GM12878 (cell line): ENCODE results near the gene MR1. TPM values are rescaled to one million over a fixed set of nuclear protein-coding genes. Genes with fewer than 3 reads are reported as not detected.

Source experiments
- ATAC-seq: fragments of 200-7000 bp; cut with Tn5 transposase; 3 replicates; pipeline ENCODE4 v1.9.1; 2020; ENCODE audit warnings: mild to moderate bottlenecking, moderate library complexity
- BruUV-seq: library from RNA; stranded (reverse); fragments of 400-500 nt; replicated peaks from 2 replicates; lab custom pipeline; 2021; lab: Mats Ljungman, UMichigan
- CTCF ChIA-PET: fragments of 300-600 bp; sonication (Branson Sonifier 250); formaldehyde crosslinking; extraction: SDS; loops from one replicate; lab custom pipeline; 2021; ENCODE audit warnings: inconsistent platforms; lab: Yijun Ruan, JAX
- POLR2A ChIA-PET: fragments of 350-600 bp; formaldehyde crosslinking; extraction: SDS; loops from one replicate; lab custom pipeline; 2021; ENCODE audit warnings: inconsistent platforms; lab: Charles Lee
- RAD21 ChIA-PET: fragments of 300-600 bp; sonication (Branson Sonifier 250); formaldehyde crosslinking; loops from one replicate; lab custom pipeline; 2023; ENCODE audit warnings: antibody characterized with exemption; ENCODE audit not compliant: unreplicated experiment; lab: Charles Lee
- SMC1A ChIA-PET: fragments of 300-600 bp; sonication (Branson Sonifier 250); formaldehyde crosslinking; loops from one replicate; lab custom pipeline; 2023; ENCODE audit not compliant: unreplicated experiment, uncharacterized antibody; lab: Charles Lee
- DNase-seq: peaks from one replicate; pipeline ENCODE4 v3.0.0-alpha.2; 2011; ENCODE audit warnings: low read depth, low spot score
- FAIRE-seq: peaks from 3 replicates; lab custom pipeline; 2011; peaks lifted over from hg19 to GRCh38; lab: Jason Lieb, UNC
- H2AFZ ChIP-seq: 2 replicates; pipeline ENCODE4 v1.6.0; 2011; ENCODE audit warnings: low read depth, low read length, control low read depth; ENCODE audit not compliant: control insufficient read depth
- H3K27ac ChIP-seq: 2 replicates; pipeline ENCODE4 v1.5.1; 2011; ENCODE audit warnings: control low read depth; ENCODE audit not compliant: control insufficient read depth, insufficient read depth
- H3K27me3 ChIP-seq, 2 experiments: replicated peaks in 1 of 2; 2 replicates each; pipeline versions ENCODE4 v1.6.0 to v1.6.1; 2011; ENCODE audit warnings: low read length in 1 of 2; ENCODE audit not compliant: control insufficient read depth in 2 of 2, insufficient read depth in 2 of 2
- H3K36me3 ChIP-seq, 2 experiments: 2 replicates each; pipeline ENCODE4 v1.5.1; 2011; ENCODE audit warnings: low read length in 1 of 2; ENCODE audit not compliant: control insufficient read depth in 2 of 2, insufficient read depth in 2 of 2
- H3K4me1 ChIP-seq: 2 replicates; pipeline ENCODE4 v1.6.1; 2011; ENCODE audit warnings: mild to moderate bottlenecking, low read length, moderate library complexity, mixed read lengths; ENCODE audit not compliant: control insufficient read depth, insufficient read depth
- H3K4me2 ChIP-seq: 2 replicates; pipeline ENCODE4 v1.6.0; 2011; ENCODE audit warnings: control low read depth; ENCODE audit not compliant: control insufficient read depth, insufficient read depth
- H3K4me3 ChIP-seq: fragments of 200-600 bp; sonication (generic); 2 replicates; pipeline ENCODE4 v1.5.1; 2016
- H3K79me2 ChIP-seq: 2 replicates; pipeline ENCODE4 v1.6.0; 2011; ENCODE audit warnings: low read length; ENCODE audit not compliant: control insufficient read depth, insufficient read depth
- H3K9ac ChIP-seq: 2 replicates; pipeline ENCODE4 v1.8.0; 2011; ENCODE audit warnings: low read length, control low read depth, mixed read lengths; ENCODE audit not compliant: control insufficient read depth, insufficient read depth
- H3K9me3 ChIP-seq: replicated peaks from 3 replicates; pipeline ENCODE4 v1.5.1; 2011; ENCODE audit warnings: mild to moderate bottlenecking, low read length; ENCODE audit not compliant: control insufficient read depth, insufficient read depth
- H4K20me1 ChIP-seq: 2 replicates; pipeline ENCODE4 v1.6.0; 2011; ENCODE audit not compliant: control insufficient read depth, insufficient read depth
- ATF2 ChIP-seq: IDR thresholded peaks from 2 replicates; pipeline ENCODE4 v1.6.1; 2012; ENCODE audit warnings: low read length, inconsistent platforms
- BACH1 ChIP-seq: fragments of 450-650 bp; IDR thresholded peaks from 2 replicates; pipeline ENCODE4 v1.6.1; 2017; ENCODE audit warnings: mild to moderate bottlenecking, borderline replicate concordance
- BCL3 ChIP-seq: IDR thresholded peaks from 2 replicates; pipeline ENCODE4 v1.6.1; 2011; ENCODE audit warnings: borderline replicate concordance, low read depth, mild to moderate bottlenecking, moderate library complexity, low read length; ENCODE audit not compliant: insufficient read depth, poor library complexity, severe bottlenecking
- CHD2 ChIP-seq: IDR thresholded peaks from 2 replicates; pipeline ENCODE4 v1.6.1; 2011; ENCODE audit warnings: low read depth, low read length, improper control_type of control experiment, borderline replicate concordance
- IKZF2 ChIP-seq, 2 experiments: fragments of 450-650 bp; IDR thresholded peaks; 2 replicates each; pipeline ENCODE4 v1.6.1; 2017; ENCODE audit warnings: mild to moderate bottlenecking in 2 of 2, moderate library complexity in 2 of 2
- JUNB ChIP-seq: IDR thresholded peaks from 2 replicates; pipeline ENCODE4 v1.6.1; 2016; ENCODE audit warnings: antibody characterized with exemption, mild to moderate bottlenecking
- MEF2A ChIP-seq: IDR thresholded peaks from 2 replicates; pipeline ENCODE4 v1.6.1; 2011; ENCODE audit warnings: low read depth, mild to moderate bottlenecking, low read length, moderate library complexity; ENCODE audit not compliant: insufficient read depth
- NFIC ChIP-seq: IDR thresholded peaks from 2 replicates; pipeline ENCODE4 v1.6.1; 2012; ENCODE audit warnings: low read depth, mild to moderate bottlenecking, inconsistent platforms, low read length, moderate library complexity
- NR2C1 ChIP-seq: fragments of 450-650 bp; IDR thresholded peaks from 2 replicates; pipeline ENCODE4 v1.6.1; 2017; ENCODE audit warnings: antibody characterized with exemption, mild to moderate bottlenecking, moderate library complexity
- PRDM15 ChIP-seq: fragments of 450-650 bp; formaldehyde crosslinking; IDR thresholded peaks from 2 replicates; pipeline ENCODE4 v1.4.0; 2020; ENCODE audit warnings: mild to moderate bottlenecking, moderate library complexity
- RUNX3 ChIP-seq: IDR thresholded peaks from 2 replicates; pipeline ENCODE4 v1.6.1; 2012; ENCODE audit warnings: low read length, inconsistent platforms
- SMARCA5 ChIP-seq: fragments of 450-650 bp; IDR thresholded peaks from 2 replicates; pipeline ENCODE4 v1.6.1; 2017; ENCODE audit warnings: mild to moderate bottlenecking
- SPI1 ChIP-seq: IDR thresholded peaks from 2 replicates; pipeline ENCODE4 v1.6.1; 2011; ENCODE audit warnings: low read depth, mild to moderate bottlenecking, low read length, moderate library complexity, borderline replicate concordance; ENCODE audit not compliant: insufficient read depth
- SREBF2 ChIP-seq: IDR thresholded peaks from 2 replicates; pipeline ENCODE4 v1.6.1; 2012; ENCODE audit warnings: mild to moderate bottlenecking, low read length
- TBL1XR1 ChIP-seq: IDR thresholded peaks from 2 replicates; pipeline ENCODE4 v1.6.1; 2012; ENCODE audit warnings: low read depth, low read length, improper control_type of control experiment
- ZNF207 ChIP-seq: fragments of 450-650 bp; IDR thresholded peaks from 2 replicates; pipeline ENCODE4 v1.6.1; 2014; ENCODE audit warnings: antibody characterized with exemption, mild to moderate bottlenecking, borderline replicate concordance
- WGBS: methylation state at CpG from one replicate; pipeline ENCODE4 v1.1.6; 2016; ENCODE audit warnings: low lambda C conversion rate; ENCODE audit not compliant: insufficient replicate concordance, insufficient coverage; ENCODE audit errors: missing lambda C conversion rate; 5-methylcytosine and 5-hydroxymethylcytosine counted together
- in situ Hi-C: fragments of 300-500 bp; cut with MboI; formaldehyde crosslinking; loops from 9 replicates; pipeline ENCODE4 v1.14.3; 2018; ENCODE audit warnings: mixed read lengths
- intact Hi-C: fragments of 100-400 bp; cut with micrococcal nuclease; formaldehyde crosslinking; loops from one replicate; pipeline ENCODE4 v1.14.2; 2022; ENCODE audit not compliant: unreplicated experiment
- polyA plus RNA-seq, 11 experiments: library from polyadenylated mRNA; depleted of rRNA in 4 of 11; unstranded in 6 of 11; stranded (reverse) in 5 of 11; fragments of >200 nt; fragmentation: Nextera tagmentation in 4 of 11; fragmentation: Illumina TruSeq in 1 of 11; extraction: Ambion mirVana in 4 of 11; extraction: Trizol in 1 of 11; gene quantifications; 1 replicate in 1 of 11; 2 replicates in 10 of 11; pipeline versions ENCODE4 v1.2.1 to v1.2.3, GENCODE V29; 2011 to 2016; ENCODE audit warnings: inconsistent platforms in 2 of 11, missing spikeins in 2 of 11, low read depth in 1 of 11
- total RNA-seq, 4 experiments: library from RNA; depleted of rRNA in 3 of 4; stranded (reverse); fragments of >200 nt in 3 of 4; fragmentation: Illumina TruSeq in 1 of 4; extraction: Trizol in 1 of 4; gene quantifications; 2 replicates each; pipeline versions ENCODE4 v1.2.1 to v1.2.3, GENCODE V29; 2013 to 2021

MR1 gene
- total and polyA plus RNA-seq, 10 of the 15 experiments (the other 5 are each of a cell fraction or from before 2014, with no cell fraction given) = 24.7 to 65.9 (median 30.9) TPM

GRCh38 chr1:181077576-181078242 is 43.9 kb downstream of the MR1 start (continued):
- no peak for TF ChIP-seq PRDM15
- TF ChIP-seq JUNB = no peak
- TF ChIP-seq NR2C1 = no peak
- no peak for TF ChIP-seq IKZF2 (IDR thresholded peaks at IDR 0.05)
- no peak for TF ChIP-seq TBL1XR1
- no peak for TF ChIP-seq SMARCA5
- no peak for TF ChIP-seq SREBF2
- TF ChIP-seq BACH1 = no peak
- TF ChIP-seq CHD2 = no peak

- ChIA-PET RAD21 (interaction anchor here (0.7 to 7.1 kb wide), 17 partner anchors 17 to 198 kb away, joined by 3 to 61 read pairs (median 5); no protein-coding TSS in a partner anchor), SMC1A (interaction anchor here (0.7 to 7.7 kb wide), 19 partner anchors 11 to 86 kb away, joined by 3 to 103 read pairs (median 6); partner anchors contain the start of gene MR1), POLR2A (interaction anchor here (0.6 to 1.6 kb wide), 15 partner anchors 11 to 457 kb away, joined by 3 to 8 read pairs (median 3); no protein-coding TSS in a partner anchor)
- no peak for FAIRE-seq
- no peak for DNase-seq
- WGBS = 27% methylated on average over 2 of the region's 2 CpGs
- H3K4me2 ChIP-seq = peak overlapping the region; percentile 31; the same call in 1 of the 2 replicates
- no TSS peak for BruUV-seq
- no peaks in the 10 kb centered on the region for H3K79me2 ChIP-seq
- no peak overlapping the region for H3K4me3 ChIP-seq
- ATAC-seq = no peak
- H3K27ac ChIP-seq = no peak overlapping the region
- in situ Hi-C loops (no loop called here), intact Hi-C loops (no loop called here)
- no peaks in the 10 kb centered on the region for H4K20me1 ChIP-seq
- no peak overlapping the region for H2AFZ ChIP-seq
- H3K9ac ChIP-seq = no peak overlapping the region
- TF ChIP-seq ZNF207 (no peak), NFIC (peak; percentile 61), MEF2A (0 out of 2 replicates have a peak, but pooled peaks have one; percentile 6), ATF2 (0 out of 2 replicates have a peak, but pooled peaks have one; percentile 22), RUNX3 (peak; percentile 45; the same call in 1 of the 2 replicates), SPI1 (no peak), JUNB (peak; percentile 71), BCL3 (peak; percentile 29)
- TF ChIP-seq, all 136 proteins: peak for 6
- Histone ChIP-seq H3K27me3 (no peaks in the 10 kb centered on the region), H3K36me3 (no peaks in the 10 kb centered on the region), H3K9me3 (no peaks in the 10 kb centered on the region), H3K4me1 (peaks cover 38% of the 10 kb centered on the region)
- CTCF ChIA-PET = interaction anchor here (0.8 to 3.0 kb wide), 20 partner anchors 10 to 546 kb away, joined by 3 to 49 read pairs (median 4); partner anchors contain the start of gene MR1
These were observed 45.6 kb downstream of the MR1 start for GRCh38 chr1:181079382-181079781.
